GM19467 (cell line): Measurements from ENCODE around the gene ADCYAP1R1.

ENCODE experiments used
- ATAC-seq: cut with Tn5 transposase; IDR thresholded peaks from one replicate; pipeline ENCODE4 v1.9.1; 2021; ENCODE audit warnings: mild to moderate bottlenecking, moderate library complexity; ENCODE audit not compliant: unreplicated experiment

The ADCYAP1R1 gene

DNA sequence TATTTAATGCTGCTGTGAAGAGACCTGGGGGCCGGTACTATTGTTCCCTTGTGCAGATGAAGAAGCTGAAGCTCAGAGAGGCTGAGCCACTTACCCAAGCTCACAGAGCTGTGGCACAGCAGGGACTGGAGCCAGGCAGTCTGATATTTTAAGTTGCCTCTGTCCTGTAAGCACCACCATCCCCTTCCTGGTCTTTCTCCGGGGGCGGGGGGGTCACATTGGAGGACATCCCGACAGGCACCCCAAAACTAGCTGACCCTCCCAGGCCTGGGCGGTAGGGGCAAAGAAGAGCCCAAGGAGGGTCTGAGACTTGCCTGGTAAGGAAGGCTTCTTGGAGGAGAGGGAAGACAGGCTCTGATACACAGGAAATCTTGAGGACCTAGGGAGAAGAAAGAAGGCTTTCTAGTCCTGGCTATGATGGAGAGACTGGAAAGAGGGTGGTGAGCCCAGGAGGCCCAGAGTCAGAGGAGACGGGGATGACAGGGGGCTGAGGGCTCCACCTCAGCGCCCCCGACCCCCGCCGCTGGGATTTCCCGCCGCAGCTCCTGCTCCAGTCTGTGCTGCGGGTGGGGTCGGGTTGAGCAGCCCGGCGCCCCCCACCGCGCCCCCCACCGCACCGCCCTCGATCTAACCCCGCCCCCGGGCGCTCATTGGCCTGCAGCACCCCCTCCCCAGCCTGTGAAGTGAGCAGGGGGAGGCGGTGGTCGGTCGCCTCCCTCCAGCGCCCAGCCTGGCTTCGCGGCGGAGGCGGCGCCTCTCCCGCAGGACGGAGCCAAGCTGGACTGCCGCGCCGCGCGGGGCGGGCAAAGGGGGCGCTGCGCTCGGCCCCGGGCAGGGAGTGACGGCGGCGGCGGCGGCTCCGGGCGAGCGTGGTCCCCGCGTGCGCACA lies at the start of gene ADCYAP1R1:
ADCYAP1R1 (plus strand) TSS at position 711 of the 889 bp plus-strand sequence. CDS start 10,957 bp downstream, outside the sequence.
- no peak for ATAC-seq

DNA sequence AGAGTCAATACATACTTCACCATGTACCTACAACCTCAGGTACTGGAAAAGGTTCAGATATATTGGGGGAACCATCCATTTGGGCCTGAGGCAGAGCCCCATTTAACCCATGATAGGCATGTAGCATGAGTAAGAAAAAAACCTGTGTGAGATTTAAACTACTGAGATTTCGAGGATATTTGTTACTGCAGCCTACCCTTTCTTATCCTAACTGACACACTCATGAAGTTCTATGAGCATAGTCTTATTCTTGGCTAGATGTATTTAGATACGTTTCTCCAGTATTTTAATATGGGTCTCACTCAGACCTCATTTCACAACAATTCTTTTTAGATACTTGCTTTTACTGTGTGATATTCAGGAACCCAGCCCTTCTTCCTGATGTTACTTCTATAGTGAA lies 49.0 kb upstream of the ADCYAP1R1 start:
- no peak for ATAC-seq

DNA sequence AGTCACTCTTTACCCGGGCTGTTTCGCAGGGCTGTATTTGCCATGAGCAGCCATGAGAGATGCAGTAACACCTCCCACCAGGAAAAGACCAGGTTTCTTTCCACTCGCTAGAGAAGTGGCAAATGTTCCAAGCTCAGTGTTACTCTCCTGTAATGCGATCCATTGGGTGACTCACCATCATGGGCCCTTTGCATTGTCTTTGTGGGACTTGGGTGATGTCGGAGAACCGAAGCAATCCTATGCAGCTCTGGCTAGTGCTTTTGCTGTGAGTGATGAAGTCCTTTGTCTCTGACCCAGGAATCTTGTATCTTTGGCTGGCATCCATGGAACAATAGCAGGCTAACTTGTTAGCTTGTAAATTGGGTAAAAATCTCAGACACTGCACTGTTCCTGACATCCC lies 48.4 kb upstream of the ADCYAP1R1 start:
- no peak for ATAC-seq

DNA sequence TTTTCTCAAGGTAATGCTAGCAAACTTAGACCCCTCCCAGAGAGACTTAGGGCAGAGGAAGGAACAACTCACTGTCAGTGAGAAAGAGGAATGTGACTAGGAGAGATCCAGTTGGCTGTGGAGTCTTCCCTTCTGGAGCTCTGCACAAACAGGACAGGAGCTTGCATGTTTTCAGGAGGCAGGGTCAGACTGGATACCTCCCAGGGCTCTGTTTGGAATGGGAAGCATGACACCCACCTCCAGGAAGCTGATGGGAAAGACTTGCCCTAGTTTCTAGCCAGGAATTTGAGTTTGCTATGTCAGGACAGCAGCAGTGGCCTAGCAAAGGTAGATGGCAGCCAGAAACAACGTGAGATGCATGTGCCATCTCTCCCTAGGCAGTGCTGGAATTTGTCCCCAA lies 47.7 kb upstream of the ADCYAP1R1 start:
- no peak for ATAC-seq

DNA sequence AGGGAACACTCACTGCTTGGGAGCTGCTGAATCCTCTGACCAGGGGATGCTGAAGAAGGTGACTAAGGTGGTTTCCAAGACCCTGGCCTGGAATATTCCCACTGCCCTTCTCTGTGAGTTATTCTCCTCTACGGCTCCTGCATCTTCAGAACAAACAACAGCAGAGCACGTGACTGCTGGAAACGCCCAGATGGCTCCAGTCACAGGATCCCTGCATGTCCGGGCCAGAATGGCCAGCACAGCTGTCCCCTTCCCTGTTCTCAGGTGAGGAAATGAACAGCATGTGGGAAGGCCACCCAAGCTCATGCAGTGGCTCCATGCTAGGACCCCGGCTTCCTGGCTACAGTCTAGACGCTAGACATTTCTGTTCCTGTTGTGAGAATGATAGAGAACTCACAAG lies 45.3 kb upstream of the ADCYAP1R1 start:
- no peak for ATAC-seq

DNA sequence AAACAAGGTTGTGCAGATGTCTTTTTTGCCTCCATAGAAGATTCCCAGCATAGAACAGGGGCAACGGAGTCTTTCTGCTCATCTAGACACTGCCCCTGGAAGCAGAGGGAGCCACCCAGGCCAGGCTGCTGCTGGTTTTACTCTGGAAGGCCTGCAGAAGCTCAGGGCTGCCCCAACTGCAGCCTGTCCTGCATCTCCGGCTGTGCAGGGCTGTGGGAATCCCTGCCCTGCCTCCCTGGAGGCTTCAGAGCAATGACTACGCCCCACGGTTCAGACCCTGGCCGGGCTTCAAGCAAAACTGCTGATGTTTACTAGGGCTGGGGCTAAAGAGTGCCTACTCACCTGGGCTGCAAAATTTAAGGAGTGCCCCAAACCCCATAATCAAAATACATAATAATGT lies 44.5 kb upstream of the ADCYAP1R1 start:
- no peak for ATAC-seq

DNA sequence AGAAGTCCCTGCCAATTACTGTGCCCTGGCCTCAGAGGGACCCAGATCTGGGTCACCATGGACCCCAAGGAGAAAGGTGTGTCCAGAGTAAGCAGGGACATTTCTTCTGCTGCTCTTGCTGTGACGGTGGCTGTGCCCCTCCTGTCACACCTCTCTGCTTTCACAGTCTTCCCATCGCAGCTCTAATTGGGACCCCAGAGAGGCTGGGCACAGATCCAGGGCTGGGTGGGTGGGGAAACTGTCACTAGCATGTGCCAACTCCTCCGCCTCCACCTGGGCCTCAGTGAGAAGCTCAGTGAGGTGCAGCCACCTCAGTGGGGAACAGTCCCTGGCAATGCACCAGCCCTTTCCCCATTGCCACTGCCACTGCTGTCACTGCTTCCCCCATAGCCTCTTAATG lies 37.3 kb upstream of the ADCYAP1R1 start:
- no peak for ATAC-seq

DNA sequence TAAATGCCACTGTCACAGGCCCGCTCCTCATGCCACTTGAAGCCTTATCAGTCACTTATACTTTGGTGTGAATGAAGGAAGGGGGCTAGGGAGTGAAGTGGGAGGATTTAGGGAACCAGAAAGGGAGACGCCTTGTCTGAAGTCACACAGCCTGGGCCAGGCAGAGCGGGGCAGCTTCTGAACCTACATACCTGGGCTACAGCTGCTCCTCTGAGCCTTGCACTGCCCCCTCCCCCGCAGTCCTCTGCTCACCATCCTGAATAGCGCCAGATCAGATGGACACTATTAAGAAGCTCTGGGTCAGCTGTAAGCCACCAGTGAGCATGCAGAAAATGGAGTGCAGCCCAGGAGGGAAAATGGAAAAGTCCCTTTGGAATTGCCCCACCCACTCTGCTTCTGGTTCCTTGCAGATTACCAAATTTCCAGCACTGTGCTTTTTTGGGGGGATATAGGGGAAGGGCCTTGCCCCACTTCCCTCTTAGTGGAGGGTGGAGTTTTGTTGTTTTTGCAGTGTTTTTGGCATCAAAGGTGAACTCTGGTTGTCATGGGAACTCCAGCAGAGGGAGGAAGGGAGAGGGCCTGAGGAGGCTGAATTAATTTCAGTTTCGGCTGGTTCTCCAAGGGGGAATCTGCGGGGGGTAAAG lies 35.0 kb upstream of the ADCYAP1R1 start:
- ATAC-seq: no peak

DNA sequence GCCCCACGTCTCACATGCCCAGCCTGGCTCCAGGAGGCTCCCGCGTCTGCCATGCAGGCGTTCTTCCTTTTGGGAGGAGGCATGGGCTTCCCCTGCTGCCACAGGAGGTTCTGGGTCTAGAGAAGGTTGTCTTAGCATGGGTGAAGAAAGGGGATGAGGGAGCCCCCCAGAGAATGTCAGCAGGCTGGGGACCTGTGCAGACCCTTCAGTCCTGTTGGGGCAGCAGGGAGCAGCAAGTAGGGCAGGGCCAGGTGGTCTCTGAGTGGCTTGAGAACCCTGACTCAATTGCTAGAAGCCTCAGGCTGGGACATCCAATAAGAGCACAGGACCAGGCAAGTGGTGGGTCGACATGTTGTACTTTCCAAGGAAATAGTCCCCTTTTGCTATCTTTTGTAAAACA lies 34.4 kb upstream of the ADCYAP1R1 start:
- ATAC-seq: no peak

DNA sequence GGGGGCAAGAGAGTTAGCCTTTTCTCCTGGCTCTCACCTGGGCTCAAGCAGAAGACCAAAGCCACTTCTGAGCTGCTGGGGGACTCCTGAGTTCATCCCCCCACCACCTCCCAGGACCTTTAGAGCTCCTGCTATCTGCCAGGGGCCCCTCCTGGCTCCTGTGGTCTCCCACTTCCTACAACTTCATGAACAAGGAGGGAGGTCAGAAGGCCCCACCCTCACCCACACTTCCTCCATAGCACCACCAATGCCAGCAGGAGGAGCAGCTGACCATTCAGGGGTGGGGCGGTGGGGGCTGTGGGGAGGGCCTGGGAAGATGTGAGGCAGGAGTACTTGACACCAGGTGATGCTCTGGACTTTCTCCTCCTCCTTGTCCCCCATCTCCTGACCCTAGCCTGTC lies 32.6 kb upstream of the ADCYAP1R1 start:
- no peak for ATAC-seq

DNA sequence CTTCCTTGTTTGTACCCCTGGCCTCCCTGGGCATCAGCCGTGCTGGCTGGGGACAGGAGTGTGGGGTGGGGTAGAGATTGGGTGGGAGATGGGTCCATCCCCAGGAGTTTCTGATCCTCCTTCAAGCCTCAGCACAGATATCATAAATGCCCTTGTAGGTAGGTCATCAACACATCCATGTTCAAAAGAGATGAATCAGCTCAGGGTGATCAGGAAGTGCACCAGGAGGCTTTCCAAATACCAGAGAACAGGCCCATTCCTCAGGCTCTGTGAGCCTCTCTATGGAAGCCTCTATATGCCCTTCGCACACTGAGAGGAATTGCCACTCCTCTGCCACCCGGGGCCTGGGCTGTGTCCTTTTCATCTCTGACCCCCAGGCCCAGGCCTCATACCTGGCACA lies 31.9 kb upstream of the ADCYAP1R1 start:
- ATAC-seq: no peak

DNA sequence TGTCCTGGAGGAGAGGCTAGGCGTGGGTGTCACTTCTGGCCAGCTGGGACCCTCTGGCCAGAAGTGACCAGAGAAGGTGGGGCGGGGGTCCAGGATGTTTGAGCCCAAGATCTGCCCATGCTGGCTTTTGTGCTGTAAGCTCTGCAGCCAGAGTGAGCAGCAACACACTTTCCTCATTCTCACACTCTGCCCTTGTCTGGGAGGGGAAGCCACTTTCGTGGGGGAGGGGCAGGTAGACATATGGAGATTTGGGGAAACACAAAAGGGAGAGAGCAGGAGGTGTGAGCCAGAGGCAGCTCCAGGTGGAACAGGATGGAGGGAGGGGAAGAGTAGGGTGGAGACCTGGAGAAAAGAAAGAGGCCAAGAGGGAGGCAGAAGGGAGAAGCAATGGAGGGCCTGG lies 31.5 kb upstream of the ADCYAP1R1 start:
- ATAC-seq: no peak

DNA sequence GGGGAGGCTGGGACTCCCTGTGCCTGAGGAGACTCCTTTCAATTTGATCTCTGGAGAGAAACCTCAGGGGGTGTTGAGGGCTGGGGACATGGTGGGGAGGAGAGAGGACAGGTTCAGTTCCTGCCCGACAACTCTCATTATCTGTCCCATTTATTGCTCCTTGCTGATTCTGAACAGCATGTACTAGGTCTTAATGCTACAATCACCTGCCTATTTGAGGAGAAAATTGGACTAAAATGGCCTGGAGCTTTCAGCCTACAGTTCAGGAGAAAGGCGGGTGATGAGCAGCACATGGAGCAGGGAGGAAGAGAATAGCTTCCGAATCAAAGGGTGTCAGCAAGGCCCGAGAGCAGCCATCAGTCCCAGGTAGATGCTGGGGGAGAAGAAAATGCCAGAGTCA lies 30.0 kb upstream of the ADCYAP1R1 start:
- no peak for ATAC-seq

DNA sequence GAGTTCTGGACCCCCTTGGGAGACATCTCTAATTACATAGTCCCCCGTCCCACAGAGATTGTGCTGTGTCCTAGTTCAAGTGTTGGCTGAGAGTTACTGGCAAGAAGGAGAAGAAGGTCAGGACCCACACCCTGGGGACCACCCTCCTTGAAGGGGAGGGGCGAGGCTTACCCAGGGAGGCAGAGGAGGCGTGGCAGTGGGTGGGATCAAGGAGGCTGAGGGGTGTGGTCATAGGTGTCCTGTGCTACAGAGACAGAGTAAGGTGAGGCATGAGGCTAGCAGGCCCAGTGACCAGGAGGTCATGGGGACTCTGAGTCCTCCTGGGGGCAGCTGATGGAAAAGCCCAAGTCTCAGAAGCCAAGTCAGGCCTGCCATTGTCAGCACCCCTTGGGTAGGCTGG lies 29.4 kb upstream of the ADCYAP1R1 start:
- no peak for ATAC-seq

DNA sequence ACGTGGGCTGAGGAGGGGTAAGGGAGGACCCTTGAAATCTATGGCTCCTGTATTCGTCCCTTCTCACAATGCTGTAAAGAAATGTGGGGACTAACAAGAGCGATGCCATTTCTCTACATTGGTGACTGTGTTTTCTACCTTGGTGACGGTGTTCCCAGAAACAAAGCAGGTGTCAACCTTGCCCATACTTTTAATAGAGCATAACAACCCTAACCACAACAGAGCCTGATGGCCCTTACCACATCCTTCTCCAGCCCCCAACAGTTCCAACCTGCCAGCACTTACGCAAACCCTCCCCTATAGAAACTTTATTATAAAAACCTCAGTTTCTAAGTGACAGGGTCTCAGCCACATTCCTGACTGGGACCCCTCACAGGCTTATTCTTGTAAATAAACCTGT lies 28.2 kb upstream of the ADCYAP1R1 start:
- no peak for ATAC-seq

DNA sequence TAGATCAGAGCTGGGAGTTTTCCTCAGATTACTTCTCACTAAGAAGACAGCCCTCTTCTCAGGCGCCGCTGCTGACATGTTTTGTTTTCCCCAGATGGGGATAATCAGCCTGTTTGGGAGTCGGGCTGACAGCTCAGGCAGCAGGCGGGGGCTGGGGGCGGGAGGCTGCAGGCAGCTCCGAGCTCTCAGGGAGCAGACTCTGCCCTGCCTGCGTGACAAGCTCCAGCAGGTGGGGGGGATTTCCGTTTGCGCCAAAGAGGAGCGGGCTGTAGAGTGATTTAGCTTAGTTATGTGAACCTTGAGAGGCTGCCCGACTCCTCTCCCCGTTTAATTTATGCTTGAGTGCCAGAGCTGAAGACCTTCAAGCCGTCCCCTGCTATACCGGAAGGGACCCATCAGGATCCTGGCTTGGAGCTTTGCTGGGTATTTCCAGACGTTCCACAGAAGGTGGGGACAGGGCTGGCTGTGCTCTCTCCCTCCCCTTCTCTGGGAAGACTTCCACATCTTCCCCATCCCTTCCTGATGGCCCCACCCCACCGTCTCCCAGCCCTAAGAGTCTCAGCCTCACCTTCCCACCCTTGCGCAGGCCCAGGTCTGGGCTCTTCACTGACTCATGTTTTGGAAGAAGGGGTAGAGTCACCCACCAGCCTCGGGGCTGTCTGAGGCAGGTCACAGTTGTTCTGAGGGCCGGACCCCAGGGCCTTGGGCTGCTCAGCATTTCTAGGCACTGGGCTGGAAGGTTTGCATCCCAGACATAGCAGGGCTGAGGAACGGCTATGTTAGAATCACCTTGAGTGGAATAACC lies 24.7 kb upstream of the ADCYAP1R1 start:
- ATAC-seq: no peak

DNA sequence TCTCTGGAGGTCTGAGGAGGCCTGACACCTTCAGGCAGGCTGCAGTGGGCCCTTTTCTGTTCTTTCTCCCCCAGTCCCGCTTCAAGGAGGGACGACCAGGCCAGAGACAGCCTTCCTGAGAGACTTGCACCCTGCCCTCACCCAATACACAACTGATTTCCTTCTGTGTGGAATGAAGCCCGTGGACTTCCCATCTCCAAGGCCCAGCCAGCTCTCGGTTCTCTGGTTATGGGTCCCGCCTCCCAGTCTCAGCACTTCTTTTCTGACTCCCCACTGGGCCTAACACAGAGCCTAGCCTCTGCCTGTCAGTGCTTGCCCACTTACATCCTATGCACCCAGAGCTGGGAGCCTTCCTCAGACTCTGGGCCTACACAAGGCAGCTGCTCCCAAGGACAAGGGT lies 24.1 kb upstream of the ADCYAP1R1 start:
- ATAC-seq: no peak

DNA sequence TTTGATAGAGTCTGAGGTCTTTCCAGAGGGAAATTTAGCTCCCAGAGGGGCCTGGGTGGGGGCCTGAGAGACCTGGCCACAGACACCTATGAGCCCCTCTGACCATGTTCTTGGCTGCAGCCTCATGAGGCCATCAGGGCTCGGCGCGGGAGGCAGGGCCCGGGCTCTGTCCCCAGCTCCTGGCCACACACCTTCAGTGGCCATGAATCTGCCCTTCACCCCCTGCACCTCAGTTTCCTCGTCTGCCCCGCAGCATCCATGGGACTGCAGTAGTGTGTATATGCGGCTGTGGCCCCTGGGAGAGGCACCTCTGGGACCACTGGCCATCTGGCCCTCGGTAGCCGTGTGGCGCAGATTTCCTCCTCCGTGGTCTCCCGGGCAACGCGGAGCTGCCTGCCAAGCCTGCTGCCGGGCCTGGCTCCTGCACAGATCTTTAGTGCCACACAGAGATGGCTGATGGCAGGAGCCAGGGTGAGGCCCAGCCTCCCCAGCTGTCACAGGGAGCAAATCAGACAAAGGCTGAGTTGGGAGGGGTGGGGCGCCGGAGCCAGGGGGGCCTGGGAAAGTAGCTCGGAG lies 23.6 kb upstream of the ADCYAP1R1 start:
- ATAC-seq: no peak

DNA sequence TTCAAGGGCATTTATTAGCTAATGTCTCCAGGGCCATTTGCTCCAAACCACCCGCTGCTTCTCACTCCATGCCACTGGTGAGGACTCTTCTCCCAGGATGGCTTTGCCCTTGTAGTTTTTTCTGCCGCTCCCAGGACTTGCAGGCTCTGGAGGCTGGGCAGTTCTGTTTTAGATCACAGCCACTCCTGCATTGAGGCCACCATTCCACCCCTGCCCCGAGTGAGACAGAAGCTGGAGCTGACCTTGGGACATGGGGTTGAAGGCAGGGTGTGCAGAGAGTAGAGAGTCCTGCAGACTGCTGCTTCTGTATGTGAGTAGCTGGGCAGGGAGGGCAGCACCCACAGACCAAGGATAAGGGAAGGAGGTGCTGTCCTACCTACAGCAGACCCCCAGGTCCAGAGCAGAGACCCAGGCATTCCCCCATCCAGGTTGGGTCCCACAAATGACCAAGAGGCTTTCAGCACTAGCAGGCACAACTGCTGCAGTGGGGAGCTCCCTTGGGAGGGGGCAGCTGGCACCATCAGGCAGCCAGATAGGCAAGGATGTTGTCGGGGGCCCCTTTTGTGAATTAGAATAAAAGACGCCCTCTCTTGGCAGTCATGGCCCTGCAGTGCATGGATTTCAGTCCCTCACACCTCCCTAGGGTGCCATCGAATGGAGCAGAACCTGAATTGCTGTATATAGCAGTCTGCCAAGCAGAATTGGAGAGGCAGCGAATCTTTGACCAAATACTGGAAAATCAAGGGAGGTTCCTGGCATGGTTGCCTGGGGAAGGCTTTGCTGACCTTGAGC lies 22.7 kb upstream of the ADCYAP1R1 start:
- no peak for ATAC-seq

DNA sequence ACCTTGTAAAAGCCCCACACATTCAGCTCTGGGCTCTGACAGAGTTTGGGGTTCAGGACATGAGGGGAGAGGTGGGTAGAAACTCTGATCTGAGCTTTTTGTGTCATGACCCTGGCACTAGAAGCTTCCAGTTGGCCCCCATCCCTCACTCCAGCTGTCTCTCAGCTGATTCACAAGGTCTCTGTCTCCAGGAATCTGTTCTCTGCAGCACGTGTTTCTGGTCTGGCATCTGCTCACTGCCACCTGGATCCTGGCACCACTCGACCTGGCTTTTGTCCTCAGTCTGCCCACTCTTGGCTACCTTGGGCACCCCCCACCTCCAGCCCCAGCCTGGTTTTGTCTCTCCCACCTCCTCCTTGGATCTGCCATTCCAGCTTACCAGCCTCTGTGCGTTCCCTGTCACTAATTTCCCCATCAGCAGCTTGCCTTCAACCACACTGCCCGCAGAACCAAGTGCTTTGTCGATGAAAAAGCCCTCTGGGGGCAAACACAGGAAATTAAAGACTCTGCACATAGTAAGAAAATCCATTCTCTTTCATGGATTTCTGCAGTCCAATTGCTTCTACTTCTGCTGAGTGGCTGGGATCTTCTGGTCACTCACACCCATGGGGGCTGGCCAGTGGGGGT lies 18.3 kb upstream of the ADCYAP1R1 start:
- ATAC-seq: no peak
